AG04450 (cell line): ENCODE results near the gene SPSB4. TPM values are rescaled to one million over a fixed set of nuclear protein-coding genes. Genes with fewer than 3 reads are reported as not detected.

Experiments used
- CTCF ChIA-PET: fragments of 300-600, 350-600 bp; formaldehyde crosslinking; extraction: SDS; loops from one replicate; lab custom pipeline; 2022; ENCODE audit warnings: antibody characterized with exemption, inconsistent platforms; lab: Charles Lee
- POLR2A ChIA-PET: fragments of 350-600 bp; formaldehyde crosslinking; extraction: SDS; loops from one replicate; lab custom pipeline; 2021; ENCODE audit warnings: antibody characterized with exemption, inconsistent platforms; lab: Yijun Ruan, JAX
- DNase-seq: peaks from one replicate; pipeline ENCODE4 v3.0.0-alpha.2; 2011; ENCODE audit warnings: low read depth, low spot score
- H3K27ac ChIP-seq: one replicate; pipeline ENCODE4 v1.5.1; 2012; ENCODE audit warnings: low read depth, low read length, control low read depth
- H3K27me3 ChIP-seq: one replicate; pipeline ENCODE4 v1.6.0; 2012; ENCODE audit warnings: low read length; ENCODE audit not compliant: control insufficient read depth, insufficient read depth
- H3K4me3 ChIP-seq: 2 replicates; pipeline ENCODE4 v1.5.1; 2011; ENCODE audit warnings: mild to moderate bottlenecking, low read depth, low read length, control low read depth
- H3K9me3 ChIP-seq: 2 replicates; pipeline ENCODE4 v1.5.1; 2012; ENCODE audit warnings: low read length; ENCODE audit not compliant: control insufficient read depth, insufficient read depth
- CTCF ChIP-seq: IDR thresholded peaks from 2 replicates; pipeline ENCODE4 v1.5.1; 2011; ENCODE audit warnings: low read depth, low read length, control low read depth, inconsistent platforms
- polyA plus RNA-seq: library from polyadenylated mRNA; depleted of rRNA; stranded (reverse); fragments of >200 nt; gene quantifications from 2 replicates; pipeline ENCODE4 v1.2.3, GENCODE V29; 2011

SPSB4 gene
- polyA plus RNA-seq, 1 experiment: not detected

- CTCF ChIA-PET: no interaction called here
- Histone ChIP-seq H3K9me3 (no peaks in the 10 kb centered on the region), H3K27ac (no peak overlapping the region), H3K4me3 (no peak overlapping the region), H3K27me3 (no peaks in the 10 kb centered on the region)
- no peak for DNase-seq
- no peak for TF ChIP-seq CTCF
- POLR2A ChIA-PET: no interaction called here
Observed at GRCh38 chr3:141127344-141128125, 76.4 kb downstream of the SPSB4 start.

GRCh38 chr3:141128126-141128777, 77.1 kb downstream of the SPSB4 start:
- no peak for DNase-seq
- Histone ChIP-seq H3K4me3 (no peak overlapping the region), H3K27me3 (no peaks in the 10 kb centered on the region), H3K9me3 (no peaks in the 10 kb centered on the region), H3K27ac (no peak overlapping the region)
- ChIA-PET CTCF (interaction anchor here (1.3 kb wide), 1 partner anchor 128 kb away, joined by 3 read pairs; no protein-coding TSS in a partner anchor), POLR2A (no interaction called here)
- no peak for TF ChIP-seq CTCF

- ChIA-PET POLR2A (no interaction called here), CTCF (interaction anchor here (1.3 kb wide), 1 partner anchor 128 kb away, joined by 3 read pairs; no protein-coding TSS in a partner anchor)
- no peak for TF ChIP-seq CTCF
- DNase-seq: no peak
- H3K27ac ChIP-seq: no peak overlapping the region
- H3K4me3 ChIP-seq: no peak overlapping the region
- H3K9me3 ChIP-seq: no peaks in the 10 kb centered on the region
- H3K27me3 ChIP-seq: no peaks in the 10 kb centered on the region
Observed at GRCh38 chr3:141129049-141129448, 77.9 kb downstream of the SPSB4 start.

- ChIA-PET CTCF (interaction anchor here (1.3 to 1.4 kb wide), 2 partner anchors 23 to 129 kb away, joined by 3 to 4 read pairs; no protein-coding TSS in a partner anchor), POLR2A (no interaction called here)
- H3K9me3 ChIP-seq: no peaks in the 10 kb centered on the region
- no peak for TF ChIP-seq CTCF
- no peaks in the 10 kb centered on the region for H3K27me3 ChIP-seq
- DNase-seq: no peak
- no peak overlapping the region for H3K4me3 ChIP-seq
- no peak overlapping the region for H3K27ac ChIP-seq
Observed at GRCh38 chr3:141129541-141130011, 78.4 kb downstream of the SPSB4 start.

- POLR2A ChIA-PET: no interaction called here
- CTCF ChIA-PET: interaction anchor here (1.0 kb wide), 1 partner anchor 48 kb away, joined by 3 read pairs; no protein-coding TSS in a partner anchor
Observed at GRCh38 chr3:141143517-141143916, 92.4 kb downstream of the SPSB4 start.

More at GRCh38 chr3:141143517-141143916, 92.4 kb downstream of the SPSB4 start:
- H3K9me3 ChIP-seq: peaks cover 5% of the 10 kb centered on the region; the same call in 1 of the 2 replicates
- no peaks in the 10 kb centered on the region for H3K27me3 ChIP-seq
- no peak overlapping the region for H3K27ac ChIP-seq
- H3K4me3 ChIP-seq: no peak overlapping the region
- DNase-seq: no peak
- TF ChIP-seq CTCF: no peak
